IPS DF 4.7 (cell line): ENCODE results near the gene DEFB126.
"Not testable (repeated sequence)": the region's sequence is repeated elsewhere in the genome, so short reads cannot be mapped to it uniquely, and the experiment has no call there.

Experiments used
- DNase-seq: peaks from one replicate; pipeline ENCODE4 v3.0.0-alpha.2; 2013; ENCODE audit warnings: low spot score; ENCODE audit errors: extremely low read depth

DEFB126 gene

GRCh38 chr20:142290-142689 is at the start of gene DEFB126:
Gene DEFB126, plus strand, starts transcription at chr20:142590. Its CDS starts 39 bp downstream, at chr20:142629.
- DNase-seq = no peak

GRCh38 chr20:93641-94040 is 48.7 kb upstream of the DEFB126 start:
- DNase-seq = no peak

GRCh38 chr20:95215-95614 is 47.2 kb upstream of the DEFB126 start:
- DNase-seq = no peak

- not testable (repeated sequence) for DNase-seq
Measured at GRCh38 chr20:97691-98090, 44.7 kb upstream of the DEFB126 start.

- no peak for DNase-seq
Measured at GRCh38 chr20:101975-102374, 40.4 kb upstream of the DEFB126 start.

- DNase-seq = no peak
Measured at GRCh38 chr20:103456-103855, 38.9 kb upstream of the DEFB126 start.

- no peak for DNase-seq
Measured at GRCh38 chr20:112396-112795, 30.0 kb upstream of the DEFB126 start.

GRCh38 chr20:117518-117917 is 24.9 kb upstream of the DEFB126 start:
- DNase-seq = no peak

GRCh38 chr20:129786-130323 is 12.5 kb upstream of the DEFB126 start:
- DNase-seq = not testable (repeated sequence)

- no peak for DNase-seq
Measured at GRCh38 chr20:137668-138490, 4.5 kb upstream of the DEFB126 start.

GRCh38 chr20:145877-146276 is 3.5 kb downstream of the DEFB126 start:
- DNase-seq = no peak

GRCh38 chr20:152131-152530 is 9.7 kb downstream of the DEFB126 start:
- no peak for DNase-seq

- DNase-seq = no peak
Measured at GRCh38 chr20:157154-157553, 14.8 kb downstream of the DEFB126 start, which contains the start of gene DEFB127. Gene DEFB127, plus strand, starts transcription at chr20:157454. Its CDS starts 91 bp downstream, at chr20:157545.

GRCh38 chr20:164618-165017 is 22.2 kb downstream of the DEFB126 start:
- no peak for DNase-seq

GRCh38 chr20:168876-169275 is 26.5 kb downstream of the DEFB126 start:
- DNase-seq = no peak

GRCh38 chr20:184288-184687 is 41.9 kb downstream of the DEFB126 start:
- DNase-seq = no peak

GRCh38 chr20:187733-188132 is 45.3 kb downstream of the DEFB126 start:
- no peak for DNase-seq

GRCh38 chr20:189611-190010 is 47.2 kb downstream of the DEFB126 start, which contains the start of gene DEFB128:
Gene DEFB128, minus strand, starts transcription at chr20:189711. Its CDS starts 88 bp downstream, at chr20:189623.
- DNase-seq = no peak
